GM12801 (cell line): ENCODE measurements around the gene STRC.
"Not testable (repeated sequence)": the region's sequence is repeated elsewhere in the genome, so short reads cannot be mapped to it uniquely, and the experiment has no call there.

Source experiments
- TF ChIP-seq, protein P1 (sequence below): IDR thresholded peaks from one replicate; pipeline ENCODE4 v1.5.1; 2011; ENCODE audit warnings: control low read depth; ENCODE audit not compliant: insufficient read length; ENCODE audit errors: extremely low read depth

STRC gene

DNA sequence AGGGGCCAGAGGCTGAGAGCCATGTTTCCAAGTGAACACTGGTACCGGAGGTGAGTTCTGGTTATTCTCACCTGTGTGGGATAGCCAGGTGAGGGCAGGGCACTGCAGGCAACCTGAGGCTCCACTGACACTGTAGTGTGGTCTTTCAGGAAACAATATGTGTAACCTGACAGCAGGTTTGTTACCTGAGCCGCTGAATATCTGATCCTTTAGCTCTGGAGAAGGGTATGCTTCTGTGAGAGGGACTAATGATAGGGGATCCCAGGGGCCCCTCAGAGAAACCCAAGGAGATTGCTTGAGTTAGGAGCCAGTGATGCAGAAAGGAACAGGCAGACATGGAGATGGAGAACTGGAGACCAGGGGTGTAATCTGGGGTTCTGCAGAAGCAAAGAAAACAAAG lies at the start of gene STRC:
STRC (minus strand) TSS at position 101 of the 400 bp plus-strand sequence; CDS start at position 23, 78 bp downstream.
- TF ChIP-seq, protein P1, sequence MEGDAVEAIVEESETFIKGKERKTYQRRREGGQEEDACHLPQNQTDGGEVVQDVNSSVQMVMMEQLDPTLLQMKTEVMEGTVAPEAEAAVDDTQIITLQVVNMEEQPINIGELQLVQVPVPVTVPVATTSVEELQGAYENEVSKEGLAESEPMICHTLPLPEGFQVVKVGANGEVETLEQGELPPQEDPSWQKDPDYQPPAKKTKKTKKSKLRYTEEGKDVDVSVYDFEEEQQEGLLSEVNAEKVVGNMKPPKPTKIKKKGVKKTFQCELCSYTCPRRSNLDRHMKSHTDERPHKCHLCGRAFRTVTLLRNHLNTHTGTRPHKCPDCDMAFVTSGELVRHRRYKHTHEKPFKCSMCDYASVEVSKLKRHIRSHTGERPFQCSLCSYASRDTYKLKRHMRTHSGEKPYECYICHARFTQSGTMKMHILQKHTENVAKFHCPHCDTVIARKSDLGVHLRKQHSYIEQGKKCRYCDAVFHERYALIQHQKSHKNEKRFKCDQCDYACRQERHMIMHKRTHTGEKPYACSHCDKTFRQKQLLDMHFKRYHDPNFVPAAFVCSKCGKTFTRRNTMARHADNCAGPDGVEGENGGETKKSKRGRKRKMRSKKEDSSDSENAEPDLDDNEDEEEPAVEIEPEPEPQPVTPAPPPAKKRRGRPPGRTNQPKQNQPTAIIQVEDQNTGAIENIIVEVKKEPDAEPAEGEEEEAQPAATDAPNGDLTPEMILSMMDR, result not testable (repeated sequence)

DNA sequence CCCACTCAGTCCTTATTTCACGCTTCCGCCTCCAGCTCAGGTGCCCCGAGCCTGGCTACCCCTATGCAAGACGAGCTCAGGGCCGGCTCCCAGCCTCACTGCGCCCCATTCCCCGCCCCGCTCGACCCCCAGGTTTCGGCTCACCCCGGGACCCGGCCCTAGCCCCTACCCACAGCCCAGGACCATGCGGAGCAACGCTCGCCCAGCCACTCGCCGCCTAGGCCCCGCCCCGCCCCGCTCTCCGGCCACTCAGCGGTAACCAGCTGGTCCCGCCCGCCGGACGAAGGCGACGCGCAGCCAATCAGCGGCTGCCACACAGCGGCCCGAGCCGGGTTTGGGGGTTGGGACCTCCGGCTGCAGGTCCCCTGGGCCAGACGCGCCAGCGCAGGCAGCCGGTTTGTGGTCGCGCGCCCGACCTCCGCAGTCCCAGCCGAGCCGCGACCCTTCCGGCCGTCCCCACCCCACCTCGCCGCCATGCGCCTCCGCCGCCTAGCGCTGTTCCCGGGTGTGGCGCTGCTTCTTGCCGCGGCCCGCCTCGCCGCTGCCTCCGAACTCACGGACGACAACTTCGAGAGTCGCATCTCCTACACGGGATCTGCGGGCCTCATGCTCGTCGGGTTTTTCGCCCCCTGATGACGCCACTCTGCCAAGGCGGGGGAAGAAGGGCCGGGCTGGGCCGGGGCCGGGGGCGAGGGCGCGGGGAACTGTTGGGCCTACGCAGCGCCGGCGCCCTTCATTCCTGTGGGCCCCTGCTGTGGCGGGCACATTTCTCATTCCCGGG lies 30.2 kb upstream of the STRC start, which contains the start of gene CATSPER2:
CATSPER2 (minus strand) TSS at position 196 of the 781 bp plus-strand sequence. CDS start 783 bp downstream, outside the sequence.
- TF ChIP-seq, protein P1, result no peak

DNA sequence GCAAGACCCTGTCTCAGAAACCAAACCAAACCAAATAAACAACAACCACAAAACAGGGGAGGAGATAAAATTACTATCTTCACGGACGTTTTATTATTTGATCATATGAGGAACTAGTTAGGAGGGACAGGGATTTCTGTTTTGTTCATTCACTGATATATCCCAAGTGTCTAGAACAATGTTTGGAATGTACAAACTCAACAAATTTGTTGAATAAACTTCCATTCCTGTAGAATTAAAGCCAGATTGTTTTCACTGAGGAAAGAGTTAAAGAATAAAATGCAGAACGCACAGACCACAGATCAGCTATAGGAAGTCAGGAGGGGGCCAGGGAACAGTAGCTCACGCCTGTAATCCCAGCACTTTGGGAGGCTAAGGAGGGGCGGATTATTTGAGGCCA lies 6.5 kb upstream of the STRC start:
- TF ChIP-seq, protein P1, result no peak

DNA sequence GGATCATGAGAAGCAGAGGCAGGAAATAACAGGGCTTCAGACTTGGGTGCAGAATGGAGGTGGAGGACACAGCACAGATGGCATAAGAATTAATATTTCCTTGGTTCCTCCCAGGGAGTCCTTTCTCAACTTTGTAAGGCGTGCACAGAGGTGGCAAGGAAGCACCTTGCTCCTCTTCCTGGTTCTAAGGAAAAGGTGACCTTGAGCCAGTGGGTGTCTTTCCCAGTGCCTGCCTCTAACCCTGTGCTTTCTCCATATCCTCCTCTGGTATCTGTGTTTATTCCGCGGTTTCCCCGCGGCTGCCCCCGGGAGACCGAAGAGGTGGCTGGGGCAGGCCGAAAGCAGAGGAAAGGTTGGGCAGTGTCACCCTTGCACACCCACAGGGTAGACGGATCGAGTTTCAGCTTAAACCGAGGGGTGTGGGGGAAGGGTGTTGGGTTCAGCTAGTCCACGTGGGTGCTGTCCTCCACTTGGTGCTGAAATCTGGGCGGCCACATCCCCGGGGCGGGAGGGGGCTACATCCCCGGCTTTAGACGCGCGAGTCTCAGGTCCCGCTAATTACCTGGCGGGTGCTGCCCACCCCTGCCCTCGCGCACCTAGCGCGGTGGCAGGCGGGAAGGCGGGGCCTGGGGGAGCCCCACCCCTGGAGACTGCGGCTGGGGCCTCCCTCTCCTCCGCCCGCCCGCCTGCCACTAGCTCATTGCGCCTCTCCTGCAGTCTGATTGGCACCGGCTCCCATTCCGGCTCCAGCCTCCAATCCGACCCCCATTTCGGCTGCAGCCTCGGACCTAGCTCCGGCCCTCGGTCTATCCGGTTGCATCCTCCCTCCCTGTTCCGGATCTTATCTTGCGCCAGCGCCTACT lies 25.0 kb downstream of the STRC start, which contains the start of gene CKMT1B:
CKMT1B (plus strand) TSS at position 700 of the 863 bp plus-strand sequence. CDS start 192 bp downstream, outside the sequence.
- TF ChIP-seq, protein P1, result not testable (repeated sequence)

DNA sequence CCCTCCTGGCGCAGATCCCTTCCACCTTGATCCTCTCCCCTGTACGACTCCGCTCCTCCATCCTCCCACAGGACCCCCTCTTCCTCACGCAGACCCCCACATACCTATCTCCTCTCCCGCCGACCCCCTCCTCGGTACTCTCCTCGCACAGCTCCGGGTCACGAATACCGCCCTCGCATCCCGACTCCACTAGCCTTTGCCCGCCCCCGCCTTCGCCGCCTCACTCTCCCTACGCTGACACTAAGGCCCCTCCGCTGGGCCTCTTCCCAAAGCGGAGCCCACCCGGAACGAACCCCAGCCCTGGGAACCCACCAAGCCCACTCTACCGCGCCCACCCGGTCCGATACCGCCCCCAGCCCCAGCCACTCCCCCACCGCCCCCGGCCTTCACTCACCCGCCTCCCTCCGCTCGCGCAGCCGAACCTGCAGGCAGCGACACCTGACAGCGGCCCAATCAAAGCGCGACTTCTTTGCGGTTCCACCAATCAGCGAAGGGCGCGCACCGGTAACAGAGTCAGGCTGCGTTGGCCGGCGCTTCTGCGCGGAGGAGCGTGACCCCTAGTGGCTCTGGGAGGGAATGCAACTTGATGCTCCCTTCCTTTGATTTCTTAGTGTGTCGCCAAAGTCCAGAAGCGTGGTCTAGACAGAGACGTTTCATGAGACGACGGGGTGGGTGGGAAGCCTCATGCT lies 28.7 kb downstream of the STRC start, which contains the start of gene PPIP5K1:
PPIP5K1 (minus strand) TSS at position 431 of the 689 bp plus-strand sequence. CDS start 5,704 bp downstream, outside the sequence.
- TF ChIP-seq, protein P1, result not testable (repeated sequence)

DNA sequence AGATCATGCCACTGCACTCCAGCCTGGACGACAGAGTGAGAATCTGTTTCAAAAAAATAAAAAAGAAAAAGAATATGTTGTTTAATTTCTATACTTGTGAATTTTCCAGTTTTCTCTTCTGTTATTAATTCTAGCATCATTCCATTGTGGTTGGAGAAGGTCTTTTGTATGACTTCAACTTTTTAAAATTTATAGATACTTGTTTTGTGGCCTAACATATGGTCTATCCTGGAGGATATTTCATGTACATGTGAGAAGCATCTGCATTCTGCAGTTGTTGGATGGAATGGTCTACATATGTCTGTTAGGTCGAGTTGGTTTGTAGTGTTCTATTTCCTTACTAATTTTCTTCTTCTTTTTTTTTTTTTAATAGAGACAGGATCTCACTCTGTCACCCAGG lies 65.6 kb downstream of the STRC start:
- TF ChIP-seq, protein P1, result no peak
